T-helper 9 cell (primary cell): Measurements from ENCODE around the gene TEX38.
"Not testable (repeated sequence)": the region's sequence is repeated elsewhere in the genome, so short reads cannot be mapped to it uniquely, and the experiment has no call there.

Experiments used
- DNase-seq: peaks from one replicate; pipeline ENCODE4 v3.0.0-alpha.2; 2020

Gene TEX38

GRCh38 chr1:46656643-46657042 is 15.0 kb upstream of the TEX38 start:
- no peak for DNase-seq

DNA sequence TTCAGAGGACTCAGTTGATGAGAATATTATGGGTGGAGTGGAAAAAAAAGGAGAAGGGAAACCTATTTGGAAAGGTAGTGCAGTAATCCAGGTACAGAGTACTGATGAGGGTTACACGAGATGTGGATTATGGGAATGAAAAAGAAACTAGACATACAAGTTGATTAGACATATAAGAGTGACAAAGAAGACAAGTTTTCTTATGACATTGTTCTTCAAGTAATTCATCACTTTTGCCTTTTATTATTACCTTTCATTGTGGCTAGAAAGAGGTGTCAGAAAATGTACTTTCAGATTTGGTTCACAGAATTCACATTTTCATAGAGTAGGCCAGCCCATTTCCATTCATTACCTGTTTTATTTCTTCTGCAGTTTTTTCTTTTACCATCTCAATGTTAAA is 13.9 kb upstream of the TEX38 start:
- DNase-seq = no peak

DNA sequence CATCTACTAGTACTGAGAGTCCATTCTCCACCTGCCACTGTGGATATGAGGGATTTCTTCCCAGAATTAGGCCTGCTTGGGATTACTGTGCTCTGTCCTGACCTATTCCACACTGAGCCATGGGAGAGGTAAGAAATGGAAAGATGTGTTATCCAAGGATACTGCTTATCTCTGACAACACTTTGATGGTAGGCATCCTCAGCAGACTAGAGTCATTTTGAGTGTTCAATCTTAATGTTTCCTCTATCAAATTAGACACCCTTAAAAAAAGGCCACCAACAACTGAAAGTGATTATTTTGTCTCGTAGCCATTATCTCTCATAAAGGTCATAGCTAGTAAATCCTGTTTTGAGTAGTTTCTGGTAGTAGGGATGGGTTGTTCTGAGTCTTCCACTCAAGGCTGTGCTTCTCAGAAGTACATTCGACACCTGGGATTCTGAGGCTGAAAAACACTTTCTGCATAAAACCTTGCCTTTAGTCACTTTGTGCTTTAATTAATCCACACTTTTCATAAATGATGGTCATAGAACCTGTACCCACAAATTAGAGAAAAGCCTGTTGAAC is 12.3 kb upstream of the TEX38 start:
- DNase-seq = no peak

- not testable (repeated sequence) for DNase-seq
Observed at GRCh38 chr1:46660116-46660515, 11.5 kb upstream of the TEX38 start.

DNA sequence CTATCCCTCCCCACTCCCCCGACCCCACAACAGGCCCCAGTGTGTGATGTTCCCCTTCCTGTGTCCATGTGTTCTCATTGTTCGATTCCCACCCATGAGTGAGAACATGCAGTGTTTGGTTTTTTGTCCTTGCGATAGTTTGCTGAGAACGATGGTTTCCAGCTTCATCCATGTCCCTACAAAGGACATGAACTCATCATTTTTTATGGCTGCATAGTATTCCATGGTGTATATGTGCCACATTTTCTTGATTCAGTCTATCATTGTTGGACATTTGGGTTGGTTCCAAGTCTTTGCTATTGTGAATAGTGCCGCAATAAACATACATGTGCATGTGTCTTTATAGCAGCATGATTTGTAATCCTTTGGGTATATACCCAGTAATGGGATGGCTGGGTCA is 8.7 kb upstream of the TEX38 start:
- not testable (repeated sequence) for DNase-seq

- no peak for DNase-seq
Observed at GRCh38 chr1:46665983-46666382, 5.7 kb upstream of the TEX38 start.

GRCh38 chr1:46667782-46668760 is 3.6 kb upstream of the TEX38 start, which contains the start of gene ATPAF1:
TSS of gene ATPAF1 (minus strand) at chr1:46668364. CDS start at chr1:46668322, 42 bp downstream.
- peak; percentile 39 for DNase-seq

DNA sequence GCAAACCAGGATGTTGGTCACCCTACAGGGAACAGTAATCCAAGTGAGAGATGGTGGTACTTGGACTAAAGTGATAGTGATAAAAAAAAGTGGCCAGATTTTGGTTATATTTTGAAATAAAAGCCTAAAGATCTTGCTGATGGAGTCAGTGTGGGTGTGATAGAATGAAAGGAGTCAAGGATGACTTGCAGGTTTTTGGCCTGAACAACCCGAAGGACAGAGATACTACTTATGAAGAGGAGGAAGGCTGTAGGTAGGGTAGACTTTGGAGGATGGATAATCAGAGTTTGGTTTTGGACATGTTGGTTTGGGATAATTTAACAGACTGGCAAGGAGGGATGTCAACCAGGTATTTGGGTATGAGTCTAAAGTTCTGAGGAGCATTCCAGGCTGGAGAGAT is 1.5 kb upstream of the TEX38 start:
- DNase-seq = no peak

GRCh38 chr1:46672696-46673095 is 1.0 kb downstream of the TEX38 start:
- DNase-seq = no peak

DNA sequence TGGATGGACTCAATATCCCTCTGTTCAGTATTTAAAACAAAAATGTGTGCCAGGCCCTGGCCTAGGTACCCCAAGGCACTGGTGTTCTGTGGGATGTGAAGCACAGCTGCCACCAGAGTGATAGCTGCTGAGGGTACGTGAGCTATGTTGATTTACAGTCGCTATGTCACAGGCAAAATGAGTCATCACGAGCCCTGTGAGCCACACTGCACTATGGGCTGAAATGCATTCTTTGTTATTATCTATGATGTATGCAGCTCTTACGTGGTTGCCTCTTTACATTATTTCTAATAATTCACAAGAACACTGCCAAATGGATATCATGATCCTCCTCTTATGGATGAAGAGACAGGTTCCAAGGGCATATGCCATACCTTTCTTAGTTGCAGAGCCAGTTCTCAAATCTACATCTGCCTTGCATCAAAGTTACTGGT is 2.1 kb downstream of the TEX38 start:
- DNase-seq = no peak

DNA sequence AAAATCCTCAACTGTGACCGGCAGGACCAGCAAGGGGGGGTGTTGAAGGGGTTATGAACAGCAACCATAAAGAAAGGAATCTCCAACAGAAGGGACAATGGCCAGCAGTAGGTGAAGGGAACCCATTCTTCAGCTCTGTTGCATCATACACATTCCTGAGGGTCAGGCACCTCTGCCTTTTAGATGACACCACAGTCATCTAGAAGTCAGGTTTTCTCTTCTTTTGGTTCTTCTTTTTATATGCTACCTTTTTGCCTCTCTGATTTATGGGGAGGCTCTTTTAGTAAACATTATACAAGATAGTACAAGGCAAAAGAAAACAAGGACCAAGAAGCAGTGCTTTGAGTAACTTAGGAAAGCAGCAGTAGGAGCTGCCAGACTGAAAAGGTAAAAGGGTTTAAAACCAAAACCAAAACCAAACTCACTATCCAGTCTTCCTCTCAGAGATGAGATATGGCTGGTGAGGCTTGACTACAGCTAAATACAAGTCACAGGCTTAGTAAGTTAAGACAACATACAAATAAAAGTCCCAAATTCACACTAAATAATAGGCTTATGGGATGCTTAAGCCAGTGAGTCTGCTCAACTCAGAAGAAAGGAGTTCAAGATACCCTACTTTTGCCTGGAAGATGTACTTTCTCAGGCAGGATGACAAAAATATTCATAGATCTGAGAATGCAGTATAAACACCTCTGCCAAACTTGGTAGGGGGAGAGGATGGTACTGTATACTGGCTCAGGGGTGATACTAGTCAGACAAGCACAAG is 4.1 kb downstream of the TEX38 start:
- DNase-seq = no peak

DNA sequence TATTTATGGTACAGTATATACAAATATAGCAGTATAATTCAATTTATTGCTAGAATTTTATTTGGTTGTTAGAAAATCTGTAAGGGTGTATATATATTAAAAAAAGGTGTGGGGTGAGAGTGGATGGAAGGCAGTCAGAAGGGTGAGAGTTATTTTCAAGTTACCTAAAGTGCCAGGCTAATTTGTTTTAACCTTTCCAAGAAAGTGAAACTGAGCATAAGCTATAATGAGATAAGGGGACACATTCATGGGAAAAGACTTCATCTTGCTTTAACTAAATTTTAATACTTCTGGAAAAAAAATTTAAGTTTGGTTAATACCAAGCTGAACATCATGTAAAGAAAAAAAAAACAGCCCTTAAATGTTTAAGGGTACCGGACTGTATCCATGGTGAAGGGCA is 4.9 kb downstream of the TEX38 start:
- no peak for DNase-seq

GRCh38 chr1:46677339-46677738 is 5.7 kb downstream of the TEX38 start:
- DNase-seq = no peak

DNA sequence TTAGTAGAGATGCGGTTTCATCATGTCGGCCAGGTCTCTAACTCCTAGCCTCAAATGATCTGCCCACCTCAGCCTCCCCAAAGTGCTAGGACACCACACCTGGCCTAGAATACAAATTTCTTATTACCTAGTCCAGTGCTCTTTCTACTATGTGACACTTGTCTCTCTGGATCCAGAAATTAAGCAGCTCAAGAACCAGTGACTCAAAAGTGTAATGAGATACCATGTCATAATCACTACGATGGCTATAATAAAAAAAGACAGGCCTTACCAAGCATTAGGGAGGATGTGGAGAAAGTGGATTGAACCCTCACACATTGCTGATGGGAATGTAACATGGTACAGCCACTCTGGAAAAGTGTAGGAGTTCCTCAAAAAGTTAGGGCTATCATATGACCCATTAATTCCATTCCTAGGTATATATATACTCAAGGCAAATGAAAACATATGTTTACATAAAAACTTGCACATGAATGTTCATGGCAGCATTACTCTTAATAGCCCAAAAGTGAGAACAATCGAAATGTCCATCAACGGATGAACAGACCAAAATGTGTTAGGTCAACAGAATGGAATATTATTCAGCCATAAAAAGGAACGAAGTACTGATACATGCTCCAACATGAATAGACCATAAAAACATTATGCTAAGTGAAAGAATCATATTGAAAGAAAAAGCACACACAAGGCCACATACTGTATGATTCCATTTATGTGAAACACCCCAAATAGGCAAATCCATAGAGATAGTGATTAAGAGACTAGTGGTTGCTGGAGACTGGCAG is 8.3 kb downstream of the TEX38 start:
- DNase-seq = no peak

DNA sequence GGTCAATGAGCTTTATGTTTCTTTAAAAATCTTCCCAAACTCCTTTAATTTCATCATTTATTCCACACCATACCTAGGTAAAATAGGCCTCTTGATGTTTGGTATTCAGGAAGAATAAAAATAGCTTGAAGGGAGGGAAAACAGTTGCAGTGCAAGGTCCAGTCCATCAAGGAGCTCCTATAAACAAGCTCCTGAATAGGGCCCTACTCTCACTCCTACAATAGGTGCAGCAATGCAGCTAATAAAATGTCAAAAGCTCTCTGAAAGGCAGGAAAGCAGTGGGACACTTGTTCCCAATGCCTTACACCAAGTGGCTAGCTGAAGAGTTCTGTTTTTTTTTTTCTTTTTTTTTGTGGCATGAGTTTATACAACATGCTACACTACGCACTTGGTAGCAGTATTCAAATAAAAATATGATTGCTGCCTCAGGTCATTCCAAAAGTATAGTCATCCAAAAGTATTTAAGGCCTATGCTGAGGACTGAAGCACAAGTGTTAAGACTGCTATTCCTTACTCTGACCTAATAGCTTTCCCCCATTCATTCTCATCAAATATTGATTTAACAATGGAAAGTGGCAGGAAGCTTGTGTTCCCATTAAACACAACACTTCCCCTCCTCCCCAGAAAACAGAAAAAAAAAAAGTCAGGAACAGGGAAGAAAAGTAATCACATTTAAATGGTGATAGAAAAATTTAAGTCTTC is 9.8 kb downstream of the TEX38 start:
- no peak for DNase-seq

DNA sequence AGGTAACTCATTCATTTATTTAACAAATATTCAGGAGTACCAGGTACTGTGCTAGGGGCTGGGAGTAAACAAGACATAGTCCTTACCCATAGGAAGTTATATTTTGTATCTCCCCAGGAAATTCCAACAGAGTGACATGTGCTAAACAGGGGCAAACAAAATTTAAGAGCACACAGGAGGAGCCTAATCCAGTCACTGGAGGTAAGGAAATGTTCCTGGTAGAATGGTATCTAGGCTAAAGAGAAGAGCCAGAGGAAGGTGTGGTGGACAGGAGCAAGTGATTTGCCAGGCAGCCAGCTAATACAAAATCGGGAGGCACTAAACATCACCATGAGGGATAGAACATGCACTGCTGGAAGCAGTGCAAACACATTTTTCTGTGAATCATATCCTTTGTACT is 10.4 kb downstream of the TEX38 start:
- no peak for DNase-seq

- DNase-seq = no peak
Observed at GRCh38 chr1:46684670-46685069, 13.0 kb downstream of the TEX38 start.

DNA sequence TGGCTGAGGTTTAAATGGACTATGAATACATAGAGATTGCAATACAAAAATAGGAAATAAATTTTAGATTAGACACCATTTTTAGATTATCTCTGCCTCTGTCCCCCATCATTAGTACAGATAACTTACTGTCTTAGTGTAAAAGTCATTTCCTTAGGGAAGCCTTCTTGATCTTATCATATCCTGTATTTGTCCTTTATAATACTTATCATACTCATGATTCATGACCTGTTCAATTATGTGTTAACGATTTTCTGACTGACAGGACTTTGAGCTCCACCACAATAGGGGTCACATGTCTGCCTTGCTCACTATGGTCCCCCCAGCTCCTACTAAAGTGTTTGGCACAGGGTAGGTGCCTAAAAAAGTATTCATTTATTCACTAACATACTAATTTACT is 14.6 kb downstream of the TEX38 start:
- DNase-seq = no peak

GRCh38 chr1:46687093-46687659 is 15.5 kb downstream of the TEX38 start:
- DNase-seq = no peak

DNA sequence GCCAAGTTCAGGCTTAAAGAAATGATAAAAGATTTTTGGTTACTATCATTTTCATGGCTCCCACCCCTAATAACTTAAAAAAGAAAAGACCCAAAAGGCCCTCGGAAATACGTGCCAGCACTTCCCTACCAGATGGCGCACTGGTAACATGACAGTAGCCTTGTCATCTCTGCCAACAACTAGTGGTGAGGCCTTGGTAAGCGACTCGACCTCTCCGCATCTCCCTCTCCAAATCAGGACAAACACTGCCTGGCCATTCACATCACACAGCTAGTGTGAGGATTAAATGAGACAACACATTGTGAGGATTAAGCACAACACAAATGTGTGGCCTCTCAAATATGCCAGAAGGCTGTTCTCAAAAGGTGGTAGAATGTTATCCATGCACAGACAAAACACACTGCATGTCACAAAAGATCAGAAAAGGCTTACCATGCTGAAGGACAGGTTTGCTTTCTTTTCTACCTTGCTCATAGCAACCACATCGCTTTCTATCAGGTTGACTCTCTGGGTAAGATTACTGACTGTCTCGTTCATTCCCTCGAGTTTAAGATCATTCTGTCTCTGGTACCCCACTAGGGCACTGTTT is 16.4 kb downstream of the TEX38 start:
- no peak for DNase-seq

- no peak for DNase-seq
Observed at GRCh38 chr1:46689356-46689755, 17.7 kb downstream of the TEX38 start.
